ENCODE measurements around the gene KLHL6.
"Not testable (repeated sequence)": the region's sequence is repeated elsewhere in the genome, so short reads cannot be mapped to it uniquely, and the experiment has no call there.

The KLHL6 gene

GRCh38 chr3:183484431-183485075, 71.0 kb downstream of the KLHL6 start:
- DNase-seq: no peak

DNA sequence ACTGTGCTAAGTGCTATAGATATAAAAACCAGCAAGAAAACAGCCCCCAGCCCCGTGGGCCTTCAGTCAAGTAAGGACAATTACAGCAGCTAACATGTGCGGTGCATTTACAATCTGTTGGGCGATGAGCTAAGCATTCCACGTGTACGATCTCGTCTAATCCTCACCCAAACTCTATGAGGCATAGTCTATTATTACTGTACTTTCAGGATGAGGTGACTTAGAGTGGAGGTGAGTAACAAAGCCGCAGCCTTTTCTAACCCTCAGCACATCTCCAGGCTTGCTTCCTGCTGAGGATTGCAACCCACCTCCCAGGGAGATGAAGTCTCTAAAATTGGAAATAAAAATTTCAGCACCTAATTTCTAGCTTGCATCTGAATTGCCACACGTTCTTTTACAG, 73.9 kb downstream of the KLHL6 start:
- DNase-seq: no peak

DNA sequence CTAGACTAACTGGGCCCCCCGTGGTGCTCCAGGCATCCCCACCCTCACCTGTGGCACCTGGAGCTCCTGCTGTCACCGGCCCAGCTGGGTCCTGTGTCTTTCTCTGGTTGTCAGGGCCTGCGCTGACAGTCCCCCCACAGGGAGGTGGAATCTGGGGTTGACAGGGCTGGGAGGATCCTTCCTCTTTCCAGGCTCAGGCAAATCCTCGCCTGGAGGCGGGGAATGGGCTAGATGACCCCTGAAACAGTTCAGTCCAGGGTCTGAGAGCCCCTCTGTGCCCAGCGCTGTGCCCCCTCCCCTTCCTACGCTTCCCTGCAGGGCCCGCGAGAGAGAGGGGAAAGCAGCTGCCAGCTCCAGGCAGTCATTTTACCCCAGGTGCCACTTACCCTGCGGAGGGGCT, 77.0 kb downstream of the KLHL6 start:
- no peak for DNase-seq

- no peak for DNase-seq
These were observed 77.6 kb downstream of the KLHL6 start for GRCh38 chr3:183477801-183478456.

DNA sequence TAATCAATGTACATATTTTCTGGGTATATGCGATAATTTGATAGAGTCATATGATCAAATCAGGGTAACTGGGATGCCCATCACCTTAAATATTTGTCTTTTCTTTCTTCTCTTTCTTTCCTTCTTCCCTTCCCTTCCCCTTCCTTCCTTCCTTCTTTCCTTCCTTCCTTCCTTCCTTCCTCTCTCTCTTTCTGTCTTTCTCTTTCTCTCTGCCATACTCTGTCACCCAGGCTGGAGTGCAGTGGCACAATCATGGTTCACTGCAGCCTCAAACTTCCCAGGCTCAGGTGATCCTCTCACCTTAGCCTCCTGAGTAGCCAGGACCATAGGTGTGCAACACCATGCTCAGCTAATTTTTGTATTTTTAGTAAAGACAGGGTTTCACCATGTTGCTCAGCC, 79.7 kb downstream of the KLHL6 start:
- DNase-seq: not testable (repeated sequence)

GRCh38 chr3:183475016-183475763, 80.3 kb downstream of the KLHL6 start:
- DNase-seq: no peak

DNA sequence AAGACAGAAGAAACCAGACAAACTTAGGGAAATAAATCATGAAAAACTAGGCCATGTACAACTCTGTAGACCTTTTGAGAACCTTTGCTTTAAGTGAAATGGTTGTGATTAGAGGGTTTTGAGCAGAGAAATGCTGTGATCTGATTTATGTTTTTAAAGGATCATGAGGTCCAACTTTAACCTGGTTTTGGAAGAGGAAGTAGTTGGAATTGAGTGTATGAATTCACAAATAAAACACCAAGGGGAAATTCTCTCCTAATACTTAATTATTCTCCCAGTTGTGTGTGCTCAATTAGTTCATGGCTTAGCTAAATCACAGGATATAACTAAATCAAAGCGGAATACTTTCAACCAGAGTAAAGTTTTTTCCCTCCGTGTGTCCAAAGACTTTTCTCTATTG, 81.5 kb downstream of the KLHL6 start:
- no peak for DNase-seq

DNA sequence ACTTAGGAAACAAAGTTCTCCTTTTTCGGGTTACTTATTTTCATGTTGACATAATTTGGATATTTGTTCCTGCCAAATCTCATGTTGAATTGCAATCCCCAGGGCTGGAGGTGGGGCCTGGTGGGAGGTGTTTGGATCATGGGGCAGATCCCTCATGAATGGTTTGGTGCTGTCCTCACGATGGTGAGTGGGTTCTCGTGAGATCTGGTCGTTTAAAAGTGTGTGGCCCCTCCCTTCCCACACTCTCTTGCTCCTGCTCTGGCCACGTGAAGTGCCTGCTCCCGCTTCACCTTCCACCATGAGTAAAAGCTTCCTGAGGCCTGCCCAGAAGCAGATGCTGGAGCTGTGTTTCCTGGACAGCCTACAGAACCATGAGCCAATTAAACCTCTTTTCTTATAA, 83.4 kb downstream of the KLHL6 start:
- no peak for DNase-seq

GRCh38 chr3:183468424-183468823, 87.1 kb downstream of the KLHL6 start:
- no peak for DNase-seq

GRCh38 chr3:183466575-183466974, 88.9 kb downstream of the KLHL6 start:
- no peak for DNase-seq

DNA sequence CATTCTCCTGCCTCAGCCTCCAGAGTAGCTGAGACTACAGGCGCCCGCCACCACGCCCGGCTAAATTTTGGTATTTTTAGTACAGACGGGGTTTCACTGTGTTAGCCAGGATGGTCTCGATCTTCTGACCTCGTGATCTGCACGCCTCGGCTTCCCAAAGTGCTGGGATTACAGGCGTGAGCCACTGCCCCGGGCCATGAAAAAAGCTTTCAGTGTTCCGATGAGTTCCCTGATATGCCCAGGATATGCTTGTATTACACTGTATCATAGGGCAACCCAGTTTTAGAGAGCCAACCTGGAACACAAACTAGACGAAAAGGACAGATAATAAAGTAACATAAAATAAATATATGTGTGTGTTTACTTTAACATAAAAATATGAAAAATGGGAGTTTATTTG, 89.8 kb downstream of the KLHL6 start:
- DNase-seq: not testable (repeated sequence)

GRCh38 chr3:183464480-183464879, 91.0 kb downstream of the KLHL6 start:
- DNase-seq: no peak

GRCh38 chr3:183460081-183461055, 95.1 kb downstream of the KLHL6 start:
- DNase-seq: no peak

GRCh38 chr3:183455089-183455488, 100.4 kb downstream of the KLHL6 start:
- DNase-seq: no peak

DNA sequence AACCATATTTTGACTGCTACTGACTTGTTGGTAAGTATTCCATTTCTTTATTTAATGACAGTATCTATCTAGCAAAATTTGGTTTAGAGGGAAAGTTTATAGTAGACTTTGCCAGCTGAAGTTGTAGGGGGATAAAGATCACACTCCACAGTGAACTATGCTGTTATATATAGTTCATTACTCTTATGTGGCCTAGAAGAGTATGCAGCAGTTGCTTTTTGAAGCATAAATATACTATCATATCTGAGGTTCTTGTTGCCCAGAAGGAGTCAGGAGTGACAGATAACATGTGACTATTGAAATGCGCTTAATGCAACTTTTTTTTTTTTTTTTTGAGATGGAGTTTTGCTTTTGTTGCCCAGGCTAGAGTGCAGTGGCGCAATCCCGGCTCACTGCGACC, 101.4 kb downstream of the KLHL6 start:
- no peak for DNase-seq

- no peak for DNase-seq
These were observed 105.7 kb downstream of the KLHL6 start for GRCh38 chr3:183449791-183450190.

DNA sequence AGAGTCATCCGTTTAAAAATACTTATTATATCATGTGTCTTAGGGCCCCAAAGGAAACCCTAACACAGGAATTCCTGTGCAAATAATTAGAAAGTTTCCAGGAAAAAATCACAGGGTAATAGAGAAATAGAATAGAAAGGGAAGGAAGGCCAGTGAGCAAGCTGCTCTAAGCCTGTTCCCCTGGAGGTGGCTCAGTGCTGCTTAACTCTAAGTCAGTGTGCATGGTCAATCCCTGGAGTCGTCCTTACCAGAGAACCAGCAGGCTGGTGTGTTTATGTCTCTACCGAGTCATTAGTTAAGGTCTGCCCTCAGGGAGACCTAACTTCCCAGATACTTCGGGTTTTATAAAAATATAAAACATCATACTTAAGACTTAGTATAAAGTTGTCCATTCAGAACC, 106.1 kb downstream of the KLHL6 start:
- no peak for DNase-seq

- DNase-seq: no peak
These were observed 107.0 kb downstream of the KLHL6 start for GRCh38 chr3:183448369-183449128.

- DNase-seq: peak; percentile 95
These were observed 108.1 kb downstream of the KLHL6 start for GRCh38 chr3:183447206-183448001.

DNA sequence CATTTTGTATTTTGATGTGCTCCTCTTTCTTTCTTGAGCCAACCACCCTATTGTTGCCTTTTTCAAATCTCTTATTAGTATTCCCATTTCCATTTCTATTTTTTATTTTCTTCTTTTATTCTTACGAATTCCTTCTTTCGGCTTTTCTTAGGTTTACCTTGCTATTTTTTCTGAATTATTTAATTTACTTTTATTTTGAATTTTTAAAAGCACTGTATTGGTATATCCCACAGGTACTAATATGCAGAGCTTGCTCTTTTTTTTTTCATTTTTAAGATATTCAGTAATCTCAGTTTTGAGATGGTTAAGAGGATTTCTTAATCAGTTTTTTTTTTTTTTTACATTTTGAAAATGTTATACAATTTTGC, 108.7 kb downstream of the KLHL6 start:
- no peak for DNase-seq

GRCh38 chr3:183444748-183445147, 110.8 kb downstream of the KLHL6 start:
- no peak for DNase-seq

Measured in NCI-H510A (cell line).